ENCODE measurements around the gene MRPL16.
A peak's percentile ranks its signal among the peaks of the same experiment; 100 is the strongest.
"Not testable (repeated sequence)": the region's sequence is repeated elsewhere in the genome, so short reads cannot be mapped to it uniquely, and the experiment has no call there.

The MRPL16 gene

DNA sequence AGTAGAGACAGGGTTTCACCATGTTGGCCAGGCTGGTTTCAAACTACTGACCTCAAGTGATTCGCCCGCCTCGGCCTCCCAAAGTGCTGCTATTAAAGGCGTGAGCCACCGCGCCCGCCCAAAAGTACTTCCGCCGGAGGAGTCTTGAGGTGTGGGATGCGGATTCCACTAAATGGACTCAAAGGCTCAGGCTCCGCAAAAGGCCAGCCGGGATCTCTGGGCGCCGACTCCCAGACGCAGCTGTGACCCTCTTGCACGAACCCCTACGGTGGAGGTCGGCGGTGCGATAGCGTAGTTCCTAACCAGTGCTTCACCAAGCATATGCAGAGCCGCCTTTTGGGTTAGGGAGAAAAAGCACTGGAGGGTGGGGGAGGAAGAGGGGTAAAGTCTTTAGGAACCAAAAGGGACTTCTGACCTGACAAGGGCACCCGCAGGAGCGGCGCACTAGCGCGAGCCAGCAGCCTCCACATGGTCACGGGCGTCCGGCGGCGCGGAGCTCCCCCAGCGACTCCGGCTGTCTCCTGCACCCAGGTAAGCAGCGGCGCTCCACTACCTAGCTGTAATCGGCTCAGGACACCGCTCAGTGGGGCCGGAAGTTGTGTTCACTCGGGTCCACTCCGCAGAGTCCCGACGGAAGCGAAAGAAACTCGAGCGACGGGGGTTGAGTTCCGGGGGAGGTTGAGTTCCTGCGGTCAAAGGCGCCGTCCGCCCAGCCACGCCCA, at the start of gene MRPL16:
Gene MRPL16, minus strand, starts transcription at position 590 of the 722 bp plus-strand sequence. Its CDS starts 120 bp downstream, at position 470.
- peak; percentile 89 to 93 for DNase-seq

DNA sequence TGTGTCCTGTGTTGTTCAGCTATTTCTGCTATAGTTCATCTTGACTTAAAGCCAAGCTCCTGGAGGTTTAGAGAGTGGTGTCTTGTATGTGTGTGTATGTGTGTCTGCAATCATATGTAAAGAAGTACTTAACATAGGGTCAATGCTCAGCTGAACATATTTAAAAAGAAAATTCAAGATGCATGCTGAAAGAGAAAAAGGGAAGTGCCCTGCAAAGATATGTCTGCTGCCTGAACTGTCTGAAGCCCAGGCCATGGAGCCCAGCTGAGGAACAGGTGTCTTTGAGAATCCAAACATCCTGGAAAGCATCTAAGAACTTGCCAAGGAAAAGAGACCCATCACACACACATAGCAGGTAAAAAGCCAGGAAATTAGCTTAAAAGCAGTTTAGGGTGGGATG, 49.1 kb upstream of the MRPL16 start:
- DNase-seq = no peak

GRCh38 chr11:59857439-59858434, 47.2 kb upstream of the MRPL16 start:
- DNase-seq = peak in 1 of 2 donors; percentile 31

GRCh38 chr11:59854871-59855270, 44.3 kb upstream of the MRPL16 start:
- DNase-seq = no peak

GRCh38 chr11:59851416-59851815, 40.8 kb upstream of the MRPL16 start:
- not testable (repeated sequence) for DNase-seq

DNA sequence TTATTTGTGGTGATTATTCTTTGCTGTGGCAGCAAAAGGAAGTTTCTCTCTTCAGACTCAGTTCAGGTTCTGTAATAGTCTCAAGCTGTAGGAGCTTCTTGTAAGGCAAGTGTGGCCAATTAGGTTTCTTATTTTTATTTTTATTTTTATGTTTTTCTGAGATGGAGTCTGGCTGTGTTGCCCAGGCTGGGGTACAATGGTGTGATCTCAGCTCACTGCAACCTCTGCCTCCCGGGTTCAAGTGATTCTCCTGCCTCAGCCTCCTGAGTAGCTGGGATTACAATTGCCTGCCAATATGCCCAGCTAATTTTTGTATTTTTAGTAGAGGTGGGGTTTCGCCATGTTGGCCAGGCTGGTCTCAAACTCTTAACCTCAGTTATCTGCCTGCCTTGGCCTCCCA, 39.0 kb upstream of the MRPL16 start:
- DNase-seq = not testable (repeated sequence)

- no peak for DNase-seq
Observed at GRCh38 chr11:59849129-59849528, 38.6 kb upstream of the MRPL16 start.

DNA sequence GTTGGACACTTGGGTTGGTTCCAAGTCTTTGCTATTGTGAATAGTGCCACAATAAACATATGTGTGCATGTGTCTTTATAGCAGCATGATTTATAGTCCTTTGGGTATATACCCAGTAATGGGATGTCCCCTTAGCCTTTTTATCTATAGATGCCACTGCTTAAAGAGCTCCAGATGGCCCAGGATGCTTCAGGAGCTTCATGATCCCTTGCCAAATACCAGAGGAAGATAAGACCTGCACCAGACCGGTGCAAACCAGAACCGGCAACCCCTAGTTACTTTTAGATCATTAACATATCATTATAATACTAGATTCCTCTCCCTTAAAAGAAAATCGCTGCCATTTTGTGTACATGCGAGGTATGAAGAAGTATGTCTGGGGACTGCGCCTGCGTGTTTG, 37.9 kb upstream of the MRPL16 start:
- not testable (repeated sequence) for DNase-seq

GRCh38 chr11:59847626-59848025, 37.0 kb upstream of the MRPL16 start:
- DNase-seq = no peak

DNA sequence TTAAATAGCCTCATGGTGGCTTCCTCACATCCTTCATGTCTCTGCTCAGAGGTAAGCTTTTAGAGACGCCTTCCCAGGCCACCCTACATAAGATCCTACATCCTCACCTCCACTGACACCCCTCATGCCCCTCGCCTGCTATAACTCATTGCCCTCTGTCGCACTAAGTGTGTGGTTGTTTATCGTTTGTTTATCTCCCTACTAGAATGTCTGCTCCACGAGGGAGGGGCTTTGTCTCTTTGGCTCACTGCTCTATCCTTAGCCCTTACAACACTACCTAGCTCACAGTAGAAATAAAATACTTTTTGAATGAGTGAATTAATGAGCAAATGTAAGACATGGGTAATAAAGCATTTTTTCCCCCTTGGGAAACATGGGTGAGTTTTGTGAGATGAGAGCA, 36.0 kb upstream of the MRPL16 start:
- DNase-seq = no peak

DNA sequence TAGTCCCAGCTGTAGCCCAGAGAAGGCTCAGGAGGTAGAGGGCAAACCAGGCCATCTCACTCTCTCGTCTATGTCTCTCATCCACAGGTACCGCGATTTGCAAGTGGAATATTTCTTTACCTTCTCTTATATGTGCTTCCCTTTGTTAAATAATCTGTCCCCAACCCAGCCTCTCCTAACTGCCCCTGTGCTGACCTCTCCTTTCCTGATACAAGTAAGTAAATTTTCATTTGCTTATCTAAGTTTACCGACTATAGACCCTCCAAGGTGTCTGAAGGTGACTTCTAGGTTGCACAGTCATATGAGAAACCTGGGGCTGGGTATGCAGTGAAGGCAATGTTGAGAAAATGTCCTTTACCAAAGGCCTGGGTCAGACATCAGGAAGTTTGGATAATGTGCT, 34.8 kb upstream of the MRPL16 start, which contains the start of gene CBLIF:
Gene CBLIF, minus strand, starts transcription at position 101 of the 400 bp plus-strand sequence. Its CDS starts 46 bp downstream, at position 55.
- no peak for DNase-seq

- no peak for DNase-seq
Observed at GRCh38 chr11:59842316-59842715, 31.7 kb upstream of the MRPL16 start.

DNA sequence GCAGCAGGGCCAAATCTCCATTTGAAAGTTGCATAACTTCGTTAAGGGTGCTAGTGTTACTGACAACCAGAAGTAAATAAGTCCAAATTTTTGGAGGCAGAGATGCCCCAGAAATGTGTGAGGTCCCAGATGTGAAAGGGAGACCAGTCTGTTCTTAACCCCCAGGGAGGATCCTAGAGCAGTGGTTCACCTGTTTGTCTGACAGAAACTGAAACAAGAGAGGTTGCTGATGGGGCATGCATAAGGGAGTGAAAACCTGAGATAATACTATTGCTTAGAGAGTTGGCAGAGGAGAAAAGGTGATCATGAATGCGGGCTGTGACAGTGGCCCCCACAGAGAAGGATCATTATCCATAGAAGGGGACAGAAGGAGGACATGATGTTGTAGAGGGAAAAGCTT, 30.9 kb upstream of the MRPL16 start:
- DNase-seq = no peak

DNA sequence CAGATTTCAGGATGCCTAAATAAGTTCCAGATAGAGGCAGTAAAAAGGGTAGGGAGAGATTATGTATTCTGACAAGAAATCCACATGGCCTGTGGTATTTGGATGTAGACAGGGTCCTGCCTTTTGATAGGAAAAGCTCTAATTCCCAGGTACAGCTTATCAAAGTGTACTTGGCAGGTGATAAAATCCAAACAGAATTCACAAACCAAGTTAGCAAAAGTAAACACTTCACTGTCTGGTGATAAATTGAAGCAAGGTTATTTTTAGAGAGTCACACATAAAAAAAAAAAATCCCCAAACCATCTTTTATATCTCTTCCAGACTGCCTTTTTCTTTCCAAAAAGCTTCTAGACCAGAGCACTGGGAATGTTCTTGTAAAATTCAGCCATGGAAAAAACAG, 29.0 kb upstream of the MRPL16 start:
- DNase-seq = no peak

DNA sequence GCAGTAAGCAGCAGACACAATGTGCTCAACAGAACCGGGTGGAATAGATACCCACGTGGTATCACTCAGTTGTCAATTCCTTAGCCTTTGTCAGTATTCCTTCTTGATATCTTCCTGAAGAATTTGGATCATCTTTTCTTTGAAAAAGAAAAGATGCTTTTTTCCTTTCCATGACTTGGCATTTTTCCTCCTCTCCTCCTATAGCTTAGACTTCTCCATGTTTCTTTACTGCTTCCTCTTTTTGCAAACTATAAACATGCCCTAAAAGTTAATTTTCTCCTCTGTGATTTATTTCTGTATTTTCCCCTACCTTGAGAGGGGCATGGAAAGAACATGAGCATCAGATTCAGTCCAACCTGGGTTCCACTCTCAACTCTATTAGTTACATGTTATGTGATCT, 23.0 kb upstream of the MRPL16 start:
- DNase-seq = no peak

- no peak for DNase-seq
Observed at GRCh38 chr11:59829358-59829757, 18.8 kb upstream of the MRPL16 start.

DNA sequence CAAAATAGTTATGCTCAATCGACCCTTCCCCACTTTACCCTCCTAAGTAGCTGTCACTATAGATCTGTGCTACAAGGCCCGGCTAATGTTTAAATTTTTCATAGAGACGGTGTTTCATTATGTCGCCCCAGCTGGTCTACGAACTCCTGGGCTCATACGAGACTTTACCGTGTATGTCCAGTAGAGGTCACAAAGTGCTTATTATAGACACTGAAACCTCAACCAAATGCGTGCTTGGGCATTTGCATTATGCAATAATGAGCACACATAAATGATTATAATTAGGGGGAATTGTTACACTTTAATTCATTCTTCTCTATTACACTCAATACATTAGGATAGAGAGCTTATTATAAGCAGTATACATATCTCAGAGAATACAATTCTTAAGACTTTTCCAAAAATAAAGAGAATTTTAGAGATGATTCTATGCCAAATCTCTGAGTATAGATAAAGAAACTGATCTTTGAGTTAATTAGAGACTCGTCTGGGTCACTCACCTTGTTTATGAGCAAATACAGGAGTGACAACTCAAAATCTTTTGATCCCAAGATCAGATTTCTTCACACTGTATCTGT, 12.5 kb upstream of the MRPL16 start:
- peak; percentile 33 to 54 for DNase-seq

DNA sequence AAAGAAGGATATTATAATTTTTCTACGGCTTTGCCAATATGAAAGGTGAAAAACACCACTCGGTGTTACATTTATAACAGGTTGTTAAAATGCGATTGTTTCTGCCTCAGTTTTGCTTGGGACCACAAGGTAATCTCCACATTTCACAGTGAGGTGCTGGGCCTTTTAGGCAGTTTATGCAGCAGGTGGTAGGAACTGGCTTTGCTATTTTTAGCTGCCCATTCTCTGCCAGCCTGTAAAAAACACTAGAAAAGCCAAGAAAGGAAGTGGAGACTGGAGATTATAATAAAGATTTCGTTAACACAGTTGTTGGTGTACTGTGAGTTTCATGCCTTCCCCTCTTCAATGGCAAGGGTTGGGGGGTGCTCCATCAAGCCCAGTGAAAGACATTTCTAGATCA, 8.0 kb upstream of the MRPL16 start:
- DNase-seq = no peak

DNA sequence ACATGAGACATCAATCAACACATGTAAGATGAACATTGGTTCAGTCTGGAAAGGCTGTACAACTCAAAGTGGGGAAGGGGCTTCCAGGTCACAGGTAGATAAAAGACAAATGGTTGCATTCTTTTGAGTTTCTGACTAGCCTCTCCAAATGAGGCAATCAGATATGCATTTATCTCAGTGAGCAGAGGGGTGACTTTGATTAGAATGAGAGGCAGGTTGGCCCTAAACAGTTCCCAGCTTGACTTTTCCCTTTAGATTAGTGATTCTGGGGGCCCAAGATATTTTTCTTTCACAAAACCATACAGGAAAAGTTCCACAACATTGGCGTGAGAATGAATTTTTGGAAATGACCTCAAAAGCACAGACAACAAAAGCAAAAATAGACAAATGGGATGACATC, 5.9 kb upstream of the MRPL16 start:
- not testable (repeated sequence) for DNase-seq

DNA sequence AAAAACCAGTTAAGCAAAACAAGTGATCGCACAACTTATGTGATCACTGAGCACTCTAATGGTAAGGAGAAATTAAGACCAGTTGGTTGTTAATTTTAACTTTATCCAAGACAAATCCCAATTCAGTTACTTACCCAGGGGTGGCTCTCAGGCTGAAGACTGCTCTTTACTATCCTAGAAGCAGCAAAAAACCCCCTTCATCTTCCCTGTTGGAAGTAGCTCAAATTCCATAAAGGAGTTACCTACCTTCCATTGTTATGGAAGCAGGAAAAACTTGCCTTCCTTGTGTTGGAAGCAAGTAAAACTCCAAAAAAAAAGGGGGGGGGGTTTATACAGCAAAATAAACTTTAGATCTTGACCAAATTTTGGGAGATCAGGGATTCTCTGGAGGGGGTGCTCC, 5.2 kb upstream of the MRPL16 start:
- no peak for DNase-seq

DNA sequence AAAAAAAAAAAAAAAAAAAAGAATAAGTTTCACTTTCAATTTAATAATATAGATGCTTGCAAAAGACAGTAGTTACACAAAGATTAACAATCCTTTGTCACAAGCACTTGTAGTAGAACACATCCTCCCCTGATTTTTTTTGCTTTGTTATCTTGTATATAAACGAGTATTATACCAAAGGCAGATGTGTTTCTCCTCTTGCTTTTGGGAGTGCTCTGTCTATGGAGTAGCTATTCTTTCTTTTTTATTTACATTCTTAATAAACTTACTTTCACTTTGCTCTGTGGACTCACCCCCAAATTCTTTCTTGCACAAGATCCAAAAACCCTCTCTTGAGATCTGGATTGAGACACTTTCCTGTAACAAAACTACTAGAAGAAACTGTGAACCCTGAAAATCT, 3.4 kb upstream of the MRPL16 start:
- DNase-seq = no peak

GRCh38 chr11:59813364-59813763, 2.8 kb upstream of the MRPL16 start:
- no peak for DNase-seq

DNA sequence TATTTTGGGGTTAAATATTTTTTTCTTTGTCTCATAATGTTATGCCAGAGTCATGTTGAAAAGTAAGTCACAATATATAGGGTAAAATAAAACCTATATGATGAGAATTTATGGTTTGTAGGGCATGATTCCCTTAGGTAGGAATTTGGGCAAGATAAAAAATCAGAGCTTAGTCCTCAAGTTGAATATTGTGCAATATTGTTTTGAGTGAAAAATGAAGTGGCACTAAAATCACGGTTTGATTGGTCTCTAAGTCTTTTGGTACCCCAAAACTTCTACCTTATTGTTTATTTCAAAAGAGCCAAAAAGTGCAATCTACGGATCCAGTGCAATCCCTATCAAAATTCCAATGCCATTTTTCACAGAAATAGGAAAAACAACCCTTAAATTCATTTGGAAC, 1.6 kb upstream of the MRPL16 start:
- no peak for DNase-seq

DNA sequence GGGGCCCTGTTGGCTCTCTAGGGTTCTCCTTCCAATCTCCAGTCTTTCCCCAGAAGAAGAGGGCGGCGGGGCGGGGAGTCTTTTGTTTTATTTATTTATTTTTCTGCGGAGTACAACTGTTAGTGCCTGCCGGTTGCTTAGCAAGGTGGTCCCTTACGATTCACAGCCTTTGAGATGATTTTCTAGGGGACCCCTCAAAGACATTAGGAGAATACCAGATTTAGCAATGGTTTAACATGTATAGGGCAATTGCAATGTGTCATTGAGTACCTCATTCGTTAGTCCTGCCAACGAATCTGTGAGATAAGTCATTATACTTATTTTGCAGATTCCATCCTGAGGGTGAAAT, 307 bp upstream of the MRPL16 start:
- no peak for DNase-seq
